Endothelial cell of umbilical vein (primary cell): ENCODE data around the gene HIP1. TPM values are rescaled to one million over a fixed set of nuclear protein-coding genes. Genes with fewer than 3 reads are reported as not detected.
A peak's percentile ranks its signal among the peaks of the same experiment; 100 is the strongest.

Source experiments
- BruUV-seq: library from RNA; stranded (reverse); fragments of 400-500 nt; replicated peaks from 2 replicates; lab custom pipeline; 2021; lab: Mats Ljungman, UMichigan
- CTCF ChIA-PET: fragments of 300-600, 350-600 bp; sonication (Branson Sonifier 250); formaldehyde crosslinking; loops from one replicate; lab custom pipeline; 2021; ENCODE audit warnings: antibody characterized with exemption, inconsistent platforms; lab: Charles Lee
- POLR2A ChIA-PET: fragments of 300-600, 350-600 bp; sonication (Branson Sonifier 250); formaldehyde crosslinking; loops from one replicate; lab custom pipeline; 2021; ENCODE audit warnings: antibody characterized with exemption, inconsistent platforms; lab: Charles Lee
- DNase-seq: peaks from one replicate; pipeline ENCODE4 v3.0.0-alpha.2; 2011; ENCODE audit warnings: low read depth, low spot score
- FAIRE-seq: peaks from 2 replicates; lab custom pipeline; 2011; peaks lifted over from hg19 to GRCh38; lab: Jason Lieb, UNC
- H2AFZ ChIP-seq: 2 replicates; pipeline ENCODE4 v1.6.0; 2012; ENCODE audit warnings: low read depth, low read length, control low read depth, inconsistent platforms
- H3K27ac ChIP-seq: 2 replicates; pipeline ENCODE4 v1.5.1; 2011; ENCODE audit warnings: low read depth, mild to moderate bottlenecking, control low read depth, low read length, moderate library complexity; ENCODE audit not compliant: insufficient read depth
- H3K27me3 ChIP-seq, 2 experiments: 2 replicates each; pipeline versions ENCODE4 v1.6.0 to v1.6.1; 2011; ENCODE audit warnings: low read length in 2 of 2, mixed read lengths in 1 of 2; ENCODE audit not compliant: control insufficient read depth in 2 of 2, insufficient read depth in 2 of 2
- H3K36me3 ChIP-seq, 2 experiments: 2 replicates in 1 of 2; 3 replicates in 1 of 2; pipeline ENCODE4 v1.5.1; 2011; ENCODE audit warnings: low read length in 2 of 2, mild to moderate bottlenecking in 1 of 2, moderate library complexity in 1 of 2; ENCODE audit not compliant: control insufficient read depth in 2 of 2, insufficient read depth in 2 of 2; ENCODE audit errors: extremely low read depth in 1 of 2
- H3K4me1 ChIP-seq: 3 replicates; pipeline ENCODE4 v1.5.1; 2011; ENCODE audit warnings: mild to moderate bottlenecking, low read length; ENCODE audit not compliant: control insufficient read depth, insufficient read depth; ENCODE audit errors: extremely low read depth
- H3K4me2 ChIP-seq: 2 replicates; pipeline ENCODE4 v1.6.1; 2011; ENCODE audit warnings: low read length, control low read depth, mixed read lengths; ENCODE audit not compliant: insufficient read depth
- H3K4me3 ChIP-seq, 3 experiments: fragments of 200-600 bp in 1 of 3; sonication (generic), shearing (Covaris generic) in 1 of 3; replicated peaks in 1 of 3; 2 replicates each; pipeline ENCODE4 v1.5.1; 2011 to 2016; ENCODE audit warnings: control low read depth in 3 of 3, low read length in 3 of 3, mild to moderate bottlenecking in 2 of 3, inconsistent platforms in 1 of 3, low read depth in 1 of 3, moderate library complexity in 1 of 3; ENCODE audit not compliant: insufficient read depth in 1 of 3
- H3K79me2 ChIP-seq: 2 replicates; pipeline ENCODE4 v1.6.0; 2012; ENCODE audit warnings: low read length, inconsistent platforms; ENCODE audit not compliant: control insufficient read depth, insufficient read depth
- H3K9ac ChIP-seq: replicated peaks from 2 replicates; pipeline ENCODE3; 2011; ENCODE audit warnings: low read length, control low read depth; ENCODE audit not compliant: insufficient read depth; ENCODE audit errors: extremely low read depth
- H3K9me1 ChIP-seq: replicated peaks from 3 replicates; pipeline ENCODE4 v1.6.0; 2011; ENCODE audit warnings: mild to moderate bottlenecking, low read length; ENCODE audit not compliant: control insufficient read depth, insufficient read depth; ENCODE audit errors: extremely low read depth
- H3K9me3 ChIP-seq: replicated peaks from 2 replicates; pipeline ENCODE4 v1.5.1; 2012; ENCODE audit warnings: low read length, inconsistent platforms; ENCODE audit not compliant: control insufficient read depth, insufficient read depth
- H4K20me1 ChIP-seq: replicated peaks from 2 replicates; pipeline ENCODE3; 2011; ENCODE audit warnings: mild to moderate bottlenecking, low read length; ENCODE audit not compliant: control insufficient read depth, insufficient read depth; ENCODE audit errors: extremely low read depth
- EZH2 ChIP-seq: IDR thresholded peaks from 2 replicates; pipeline ENCODE4 v1.6.1; 2012; ENCODE audit warnings: borderline replicate concordance, low read depth, mild to moderate bottlenecking, moderate library complexity, low read length, inconsistent platforms; ENCODE audit not compliant: severe bottlenecking
- FOS ChIP-seq: IDR thresholded peaks from 2 replicates; pipeline ENCODE4 v1.6.1; 2011; ENCODE audit warnings: mild to moderate bottlenecking, low read length, moderate library complexity, borderline replicate concordance; ENCODE audit not compliant: insufficient read depth
- GATA2 ChIP-seq: IDR thresholded peaks from 2 replicates; pipeline ENCODE4 v1.7.0; 2011; ENCODE audit warnings: low read depth, mild to moderate bottlenecking, moderate library complexity, mixed read lengths, low read length; ENCODE audit not compliant: insufficient read length, insufficient read depth
- JUN ChIP-seq: IDR thresholded peaks from 2 replicates; pipeline ENCODE4 v1.6.1; 2011; ENCODE audit warnings: borderline replicate concordance, low read depth; ENCODE audit not compliant: insufficient read length, insufficient read depth
- MAX ChIP-seq: IDR thresholded peaks from 2 replicates; pipeline ENCODE4 v1.6.1; 2011; ENCODE audit not compliant: insufficient read depth, insufficient read length
- MYC ChIP-seq: IDR thresholded peaks from one replicate; pipeline ENCODE4 v1.6.1; 2011; ENCODE audit warnings: mild to moderate bottlenecking, low read depth, low read length
- POLR2A ChIP-seq: IDR thresholded peaks from 2 replicates; pipeline ENCODE4 v1.6.1; 2012; ENCODE audit warnings: low read depth, mild to moderate bottlenecking, control low read depth, low read length
- POLR2AphosphoS5 ChIP-seq: IDR thresholded peaks from 2 replicates; pipeline ENCODE4 v1.6.1; 2012; ENCODE audit warnings: low read depth, mild to moderate bottlenecking, control low read depth, low read length, moderate library complexity; ENCODE audit not compliant: insufficient read depth
- dilution Hi-C: fragments of 300-500 bp; cut with MboI; formaldehyde crosslinking; loops from one replicate; pipeline ENCODE4 v1.15.0; 2019; ENCODE audit warnings: low sequenced_read_pairs; ENCODE audit not compliant: extremely low pct_ligation_motif_present
- intact Hi-C: fragments of 100-400 bp; cut with micrococcal nuclease; formaldehyde crosslinking; loops from one replicate; pipeline ENCODE4 v1.10.0; 2022
- polyA plus RNA-seq, 4 experiments: library from polyadenylated mRNA; depleted of rRNA in 3 of 4; stranded (reverse) in 3 of 4; unstranded in 1 of 4; fragments of >200 nt; gene quantifications; 2 replicates each; pipeline versions ENCODE4 v1.2.1 to v1.2.3, GENCODE V29; 2011 to 2012; ENCODE audit warnings: missing spikeins in 1 of 4
- total RNA-seq: library from RNA; stranded (reverse); gene quantifications from 2 replicates; pipeline ENCODE4 v1.2.3, GENCODE V29; 2021
- TF ChIP-seq, protein P1 (sequence below), 2 donors: IDR thresholded peaks; 1 replicate in 1 of 2; 2 replicates in 1 of 2; pipeline ENCODE4 v1.5.1; 2011; ENCODE audit warnings: low read length in 2 of 2, mild to moderate bottlenecking in 2 of 2, moderate library complexity in 2 of 2, control low read depth in 1 of 2, inconsistent platforms in 1 of 2, low read depth in 1 of 2; ENCODE audit not compliant: insufficient read depth in 1 of 2; ENCODE audit errors: extremely low read depth in 1 of 2

Gene HIP1
- total and polyA plus RNA-seq, 2 donors (not counting 3 experiments of a cell fraction or from before 2014, with no cell fraction given) = 23.7 to 47.6 TPM

DNA sequence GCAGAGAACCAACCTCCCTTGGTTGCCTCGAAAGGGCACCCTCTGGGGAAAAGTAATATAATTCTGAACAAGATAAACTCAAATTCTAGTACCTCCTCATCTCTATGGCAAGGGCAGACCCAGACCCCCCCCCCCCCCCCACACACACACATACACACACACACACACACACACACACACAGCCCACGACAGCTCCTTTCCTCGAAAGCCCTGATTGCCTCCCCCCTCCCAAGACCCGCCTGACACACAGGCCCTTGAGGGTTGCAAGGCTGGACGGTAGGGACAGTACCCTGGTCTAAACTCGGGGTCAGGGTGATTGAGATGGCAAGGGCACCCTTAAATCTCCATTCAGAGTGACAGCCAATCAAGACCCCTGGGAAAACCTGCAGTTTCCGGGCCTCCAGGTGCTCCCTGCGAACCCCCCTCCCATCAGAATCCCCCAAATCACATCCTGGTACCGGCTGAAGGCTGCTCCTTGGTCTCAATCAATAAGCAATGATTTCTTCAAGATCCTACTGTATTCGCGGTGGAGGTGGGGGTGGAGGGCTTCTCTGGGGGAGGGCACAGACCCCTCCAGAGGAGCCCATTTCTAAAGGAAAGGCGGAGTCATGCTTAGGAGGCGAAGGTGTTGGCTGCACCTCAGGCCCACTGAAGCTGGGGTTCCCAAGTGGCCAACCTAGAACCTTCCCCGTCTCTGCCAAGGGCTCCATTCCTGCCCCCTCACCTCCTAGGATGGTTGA lies 100.7 kb downstream of the HIP1 start:
- no TSS peak for BruUV-seq
- peak overlapping the region; percentile 25 for H3K9ac ChIP-seq
- no peaks in the 10 kb centered on the region for H3K36me3 ChIP-seq
- dilution Hi-C loops = no loop called here
- H3K9me1 ChIP-seq = no peaks in the 10 kb centered on the region
- H4K20me1 ChIP-seq = no peaks in the 10 kb centered on the region
- CTCF ChIA-PET = interaction anchor here (1.4 kb wide), 1 partner anchor 118 kb away, joined by 3 read pairs; no protein-coding TSS in a partner anchor
- POLR2A ChIA-PET = no interaction called here
- no peaks in the 10 kb centered on the region for H3K9me3 ChIP-seq
- peak overlapping the region; percentile 26 to 88 (median 57) for H3K4me3 ChIP-seq
- TF ChIP-seq, protein P1, sequence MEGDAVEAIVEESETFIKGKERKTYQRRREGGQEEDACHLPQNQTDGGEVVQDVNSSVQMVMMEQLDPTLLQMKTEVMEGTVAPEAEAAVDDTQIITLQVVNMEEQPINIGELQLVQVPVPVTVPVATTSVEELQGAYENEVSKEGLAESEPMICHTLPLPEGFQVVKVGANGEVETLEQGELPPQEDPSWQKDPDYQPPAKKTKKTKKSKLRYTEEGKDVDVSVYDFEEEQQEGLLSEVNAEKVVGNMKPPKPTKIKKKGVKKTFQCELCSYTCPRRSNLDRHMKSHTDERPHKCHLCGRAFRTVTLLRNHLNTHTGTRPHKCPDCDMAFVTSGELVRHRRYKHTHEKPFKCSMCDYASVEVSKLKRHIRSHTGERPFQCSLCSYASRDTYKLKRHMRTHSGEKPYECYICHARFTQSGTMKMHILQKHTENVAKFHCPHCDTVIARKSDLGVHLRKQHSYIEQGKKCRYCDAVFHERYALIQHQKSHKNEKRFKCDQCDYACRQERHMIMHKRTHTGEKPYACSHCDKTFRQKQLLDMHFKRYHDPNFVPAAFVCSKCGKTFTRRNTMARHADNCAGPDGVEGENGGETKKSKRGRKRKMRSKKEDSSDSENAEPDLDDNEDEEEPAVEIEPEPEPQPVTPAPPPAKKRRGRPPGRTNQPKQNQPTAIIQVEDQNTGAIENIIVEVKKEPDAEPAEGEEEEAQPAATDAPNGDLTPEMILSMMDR (IDR thresholded peaks at IDR 0.05; ENCODE audit: extremely low read depth in 1 of 2, insufficient read depth in 1 of 2, low read depth in 1 of 2, low read length in 2 of 2) = no peak
- no peak for TF ChIP-seq POLR2AphosphoS5
- no peak for TF ChIP-seq POLR2A
- TF ChIP-seq FOS = no peak
- no peak for TF ChIP-seq GATA2
- no peak for TF ChIP-seq MAX
- TF ChIP-seq EZH2 = no peak
- TF ChIP-seq JUN = no peak
- no peak for TF ChIP-seq MYC
- peaks cover 11% of the 10 kb centered on the region for H3K4me1 ChIP-seq
- H3K27ac ChIP-seq = no peak overlapping the region
- no peaks in the 10 kb centered on the region for H3K27me3 ChIP-seq
- peak overlapping the region; percentile 33 for H3K4me2 ChIP-seq
- no peak for DNase-seq
- no peaks in the 10 kb centered on the region for H3K79me2 ChIP-seq
- H2AFZ ChIP-seq = peak overlapping the region; percentile 38
- FAIRE-seq = peak; percentile 47
- intact Hi-C loops = loop anchor here (1.0 to 10.0 kb wide), 4 partner anchors 37 to 113 kb away; partner anchors contain the start of gene HIP1
